Skeletal muscle tissue (tissue), 4 donors: ENCODE measurements around the gene PTPRT. TPM values are rescaled to one million over a fixed set of nuclear protein-coding genes. Genes with fewer than 3 reads are reported as not detected.

Experiments
- H3K27ac ChIP-seq: one replicate; pipeline ENCODE4 v1.7.0; 2013; ENCODE audit warnings: mild to moderate bottlenecking, low read depth, low read length, inconsistent platforms
- H3K27me3 ChIP-seq, 3 donors: one replicate each; pipeline ENCODE4 v1.7.0; 2013; ENCODE audit warnings: low read length in 3 of 3; ENCODE audit not compliant: control insufficient read depth in 3 of 3, insufficient read depth in 3 of 3
- H3K36me3 ChIP-seq, 3 donors: one replicate each; pipeline ENCODE4 v1.7.0; 2013; ENCODE audit warnings: low read length in 3 of 3; ENCODE audit not compliant: control insufficient read depth in 3 of 3, insufficient read depth in 3 of 3
- H3K4me1 ChIP-seq, 3 donors: one replicate each; pipeline ENCODE4 v1.7.0; 2013; ENCODE audit warnings: low read length in 3 of 3, mild to moderate bottlenecking in 3 of 3; ENCODE audit not compliant: control insufficient read depth in 3 of 3, insufficient read depth in 3 of 3
- H3K4me3 ChIP-seq, 3 donors: one replicate each; pipeline ENCODE4 v1.7.0; 2013; ENCODE audit warnings: low read length in 3 of 3
- H3K9ac ChIP-seq, 3 donors: one replicate each; pipeline ENCODE4 v1.7.0; 2013; ENCODE audit warnings: low read length in 3 of 3, mild to moderate bottlenecking in 3 of 3, moderate library complexity in 2 of 3, low read depth in 1 of 3
- H3K9me3 ChIP-seq, 3 donors: one replicate each; pipeline ENCODE4 v1.7.0; 2013; ENCODE audit warnings: low read length in 3 of 3; ENCODE audit not compliant: control insufficient read depth in 3 of 3
- total RNA-seq: library from RNA; depleted of rRNA; stranded (reverse); fragments of >200 nt; gene quantifications from one replicate; pipeline ENCODE4 v1.2.3, GENCODE V29; 2014
- donor health status: Osteomylitis.

Gene PTPRT
- total RNA-seq, 1 donor from 2014 or later: 1.0 TPM

- Histone ChIP-seq H3K9ac (no peak overlapping the region), H3K4me3 (no peak overlapping the region), H3K4me1 (no peaks in the 10 kb centered on the region), H3K36me3 (no peaks in the 10 kb centered on the region), H3K27ac (no peak overlapping the region), H3K27me3 (peaks cover 0 to 3% (median 0%) of the 10 kb centered on the region in 3 donors), H3K9me3 (peaks cover 0 to 2% (median 2%) of the 10 kb centered on the region in 3 donors)
Observed at GRCh38 chr20:43140726-43141125, 49.0 kb downstream of the PTPRT start.

DNA sequence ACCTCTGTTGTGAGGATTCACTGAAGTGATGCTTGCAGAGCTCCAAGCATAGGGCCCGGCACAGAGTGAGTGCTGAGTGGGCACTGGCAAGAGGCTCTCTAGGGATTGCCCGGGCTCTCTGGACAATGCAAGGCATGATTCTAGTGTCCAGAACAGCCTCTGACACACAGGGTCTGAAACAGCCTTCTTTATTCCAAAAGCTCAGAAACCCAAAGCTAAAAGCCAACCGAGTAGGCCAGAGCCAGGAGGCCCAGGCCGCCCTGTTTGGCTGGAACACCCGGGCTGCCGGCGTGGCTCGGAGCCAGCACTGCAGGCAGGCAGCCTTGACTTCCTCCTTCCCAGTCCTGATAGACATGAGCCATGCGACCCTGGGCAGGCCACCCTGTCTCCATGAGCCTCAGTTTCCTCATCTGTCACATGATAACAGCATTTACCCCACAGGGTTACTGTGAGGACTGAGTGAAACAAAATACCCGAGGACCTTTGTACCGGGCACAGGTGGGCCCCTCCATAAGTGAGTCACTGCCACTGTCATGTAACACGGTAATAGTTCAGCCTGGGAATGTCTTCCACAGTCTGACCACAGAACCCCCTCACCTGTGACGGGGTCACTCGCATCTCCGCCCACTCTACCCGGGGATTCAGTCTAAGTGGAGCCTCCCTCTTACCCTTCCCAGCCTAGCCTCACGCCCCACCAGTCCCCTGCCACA lies 51.5 kb downstream of the PTPRT start:
- H3K9me3 ChIP-seq: peaks cover 0 to 2% (median 0%) of the 10 kb centered on the region in 3 donors
- no peak overlapping the region for H3K9ac ChIP-seq
- H3K4me3 ChIP-seq: no peak overlapping the region
- no peaks in the 10 kb centered on the region for H3K36me3 ChIP-seq
- peaks cover 0 to 3% (median 0%) of the 10 kb centered on the region in 3 donors for H3K27me3 ChIP-seq
- no peak overlapping the region for H3K27ac ChIP-seq
- H3K4me1 ChIP-seq: no peaks in the 10 kb centered on the region

- H3K27ac ChIP-seq: no peak overlapping the region
- no peaks in the 10 kb centered on the region for H3K9me3 ChIP-seq
- no peaks in the 10 kb centered on the region for H3K4me1 ChIP-seq
- H3K9ac ChIP-seq: no peak overlapping the region
- H3K27me3 ChIP-seq: peaks cover 0 to 3% (median 0%) of the 10 kb centered on the region in 3 donors
- H3K36me3 ChIP-seq: no peaks in the 10 kb centered on the region
- H3K4me3 ChIP-seq: no peak overlapping the region
Observed at GRCh38 chr20:43137160-43137559, 52.5 kb downstream of the PTPRT start.

DNA sequence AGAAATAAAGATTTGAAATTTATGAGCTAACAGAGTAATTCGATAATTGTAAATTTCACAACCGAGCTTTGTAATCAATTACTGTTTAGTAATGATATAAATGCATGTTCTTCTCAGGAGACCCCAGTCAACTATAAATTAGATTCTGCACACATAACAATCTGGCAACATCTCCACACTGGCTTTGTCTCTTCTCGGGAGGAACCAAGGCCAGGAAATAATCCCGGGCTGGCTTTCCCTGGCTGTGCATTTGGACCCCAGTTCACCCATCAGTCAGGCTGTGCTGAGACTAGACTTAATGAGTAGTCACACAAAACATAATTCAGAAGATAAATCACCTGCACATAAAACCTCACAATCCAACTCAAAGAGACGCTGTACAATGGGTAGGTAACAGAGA lies 65.5 kb downstream of the PTPRT start:
- H3K9me3 ChIP-seq: no peaks in the 10 kb centered on the region
- H3K9ac ChIP-seq: no peak overlapping the region

DNA sequence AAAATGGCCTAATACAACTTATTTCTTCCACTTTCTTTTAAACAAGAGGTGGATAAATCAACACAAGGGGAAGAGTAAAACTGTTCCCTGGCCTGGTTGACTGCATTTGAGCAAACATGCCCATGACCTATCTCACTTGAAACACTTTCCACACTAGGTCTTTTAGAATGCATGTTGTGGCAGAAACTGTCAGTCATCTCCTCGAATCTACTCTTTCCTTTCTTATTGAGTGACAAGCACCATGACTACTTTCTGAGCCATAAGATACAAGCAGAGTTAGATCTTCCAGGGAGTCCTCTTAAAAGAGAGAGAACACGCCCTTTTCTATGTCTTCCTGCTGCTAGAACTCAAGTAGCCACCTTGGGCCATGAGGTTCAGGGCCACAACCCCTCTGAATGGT lies 66.5 kb downstream of the PTPRT start:
- H3K9ac ChIP-seq: no peak overlapping the region
- no peaks in the 10 kb centered on the region for H3K27me3 ChIP-seq
- no peaks in the 10 kb centered on the region for H3K9me3 ChIP-seq
- no peak overlapping the region for H3K4me3 ChIP-seq
- H3K4me1 ChIP-seq: no peaks in the 10 kb centered on the region
- H3K36me3 ChIP-seq: no peaks in the 10 kb centered on the region
- H3K27ac ChIP-seq: no peak overlapping the region

More for the DNA sequence above, 65.5 kb downstream of the PTPRT start:
- no peaks in the 10 kb centered on the region for H3K36me3 ChIP-seq
- no peaks in the 10 kb centered on the region for H3K4me1 ChIP-seq
- no peak overlapping the region for H3K4me3 ChIP-seq
- no peak overlapping the region for H3K27ac ChIP-seq
- no peaks in the 10 kb centered on the region for H3K27me3 ChIP-seq

DNA sequence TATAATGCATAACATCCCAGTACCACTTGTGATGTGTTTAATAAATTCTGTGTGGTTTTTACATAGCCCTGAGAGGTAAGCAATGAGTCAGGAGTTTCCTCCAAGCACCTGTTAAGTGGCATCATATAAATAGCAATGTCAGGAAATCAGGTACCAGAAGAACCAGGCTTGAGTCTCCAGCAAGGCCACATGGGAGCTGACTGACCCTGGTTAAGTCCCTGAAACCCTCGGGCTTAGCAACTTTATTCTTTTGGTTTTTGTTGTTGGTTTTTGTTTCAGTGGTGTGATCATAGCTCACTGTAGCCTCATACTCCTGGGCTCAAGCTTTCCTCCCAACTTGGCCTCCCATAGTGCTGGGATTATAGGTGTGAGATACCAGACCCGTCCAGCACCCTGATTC lies 70.0 kb downstream of the PTPRT start:
- Histone ChIP-seq H3K4me3 (no peak overlapping the region), H3K27ac (no peak overlapping the region), H3K9me3 (peaks cover 0 to 2% (median 0%) of the 10 kb centered on the region in 3 donors), H3K27me3 (no peaks in the 10 kb centered on the region), H3K9ac (no peak overlapping the region), H3K36me3 (no peaks in the 10 kb centered on the region), H3K4me1 (no peaks in the 10 kb centered on the region)

DNA sequence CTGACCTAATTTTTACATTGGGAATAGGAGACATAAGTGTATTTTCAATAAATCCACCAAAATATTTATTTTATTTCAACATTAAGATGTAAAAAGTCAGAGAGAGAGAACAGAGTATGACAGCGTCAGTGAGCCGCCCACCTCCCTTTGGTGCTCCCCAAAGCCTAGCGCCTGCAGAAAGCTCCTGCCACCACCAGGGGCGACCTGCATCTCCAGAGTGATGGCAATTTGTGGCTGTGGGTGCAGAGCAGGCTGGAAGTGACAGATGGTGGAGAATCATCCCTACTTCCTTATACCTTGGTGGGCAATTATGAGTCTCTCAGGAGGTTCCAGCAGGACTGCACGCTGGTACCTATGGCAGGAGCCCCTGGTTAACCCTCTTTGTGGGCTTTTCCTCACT lies 87.3 kb downstream of the PTPRT start:
- H3K9ac ChIP-seq: no peak overlapping the region
- H3K9me3 ChIP-seq: no peaks in the 10 kb centered on the region
- no peak overlapping the region for H3K27ac ChIP-seq
- H3K4me3 ChIP-seq: no peak overlapping the region
- H3K4me1 ChIP-seq: no peaks in the 10 kb centered on the region
- no peaks in the 10 kb centered on the region for H3K36me3 ChIP-seq
- no peaks in the 10 kb centered on the region for H3K27me3 ChIP-seq

GRCh38 chr20:43096931-43097260 lies 92.8 kb downstream of the PTPRT start:
- no peak overlapping the region for H3K27ac ChIP-seq
- H3K4me1 ChIP-seq: no peaks in the 10 kb centered on the region
- peaks cover 0 to 5% (median 0%) of the 10 kb centered on the region in 3 donors for H3K9me3 ChIP-seq
- no peak overlapping the region for H3K4me3 ChIP-seq
- H3K36me3 ChIP-seq: no peaks in the 10 kb centered on the region
- peaks cover 0 to 3% (median 0%) of the 10 kb centered on the region in 3 donors for H3K27me3 ChIP-seq
- no peak overlapping the region for H3K9ac ChIP-seq

- no peak overlapping the region for H3K9ac ChIP-seq
- H3K9me3 ChIP-seq: peaks cover 0 to 5% (median 0%) of the 10 kb centered on the region in 3 donors
- no peaks in the 10 kb centered on the region for H3K4me1 ChIP-seq
- H3K36me3 ChIP-seq: no peaks in the 10 kb centered on the region
- H3K27ac ChIP-seq: no peak overlapping the region
- peaks cover 0 to 3% (median 0%) of the 10 kb centered on the region in 3 donors for H3K27me3 ChIP-seq
- H3K4me3 ChIP-seq: no peak overlapping the region
Observed at GRCh38 chr20:43096126-43096930, 93.4 kb downstream of the PTPRT start.

DNA sequence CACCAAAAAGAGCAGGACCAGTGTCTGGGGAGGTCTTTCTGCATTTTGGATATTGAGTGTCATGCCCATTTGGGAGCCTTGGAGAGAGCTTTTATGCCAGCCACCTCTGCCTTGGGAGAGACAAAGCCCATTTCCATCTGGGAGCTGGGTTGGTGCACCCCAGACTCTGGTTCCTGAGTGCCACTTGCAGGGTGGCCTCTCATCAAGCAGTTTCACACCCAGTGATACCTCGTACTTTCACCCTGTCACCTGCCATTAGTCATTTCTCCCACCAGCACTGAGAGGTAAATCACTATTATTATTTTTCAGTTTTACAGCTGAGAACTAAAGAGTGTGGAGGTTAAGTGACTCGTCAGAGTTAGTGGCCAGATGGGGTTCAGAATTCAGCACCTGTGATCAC lies 94.7 kb downstream of the PTPRT start:
- Histone ChIP-seq H3K4me3 (no peak overlapping the region), H3K27me3 (peaks cover 0 to 3% (median 0%) of the 10 kb centered on the region in 3 donors), H3K9ac (no peak overlapping the region), H3K4me1 (no peaks in the 10 kb centered on the region), H3K27ac (no peak overlapping the region), H3K36me3 (no peaks in the 10 kb centered on the region), H3K9me3 (peaks cover 0 to 5% (median 0%) of the 10 kb centered on the region in 3 donors)
